Liver (tissue), 3 donors: ENCODE results near the gene SLC16A11.

Experiments
- EGR1 ChIP-seq, 2 donors: IDR thresholded peaks; 2 replicates each; pipeline ENCODE4 v1.6.1; 2016 to 2018; ENCODE audit warnings: antibody characterized with exemption in 2 of 2, low read depth in 2 of 2
- FOXA1 ChIP-seq: IDR thresholded peaks from 2 replicates; pipeline ENCODE4 v1.6.1; 2016; ENCODE audit warnings: antibody characterized with exemption
- GABPA ChIP-seq, 2 donors: IDR thresholded peaks in 1 of 2; conservative IDR thresholded peaks in 1 of 2; 2 replicates each; pipeline ENCODE4 v1.6.1; 2016; ENCODE audit warnings: antibody characterized with exemption in 2 of 2, mild to moderate bottlenecking in 1 of 2, moderate library complexity in 1 of 2
- HNF4A ChIP-seq, 2 donors: conservative IDR thresholded peaks; 2 replicates each; pipeline ENCODE4 v1.6.1; 2016; ENCODE audit warnings: antibody characterized with exemption in 2 of 2, mild to moderate bottlenecking in 2 of 2
- HNF4G ChIP-seq: IDR thresholded peaks from 2 replicates; pipeline ENCODE4 v1.6.1; 2016; ENCODE audit warnings: antibody characterized with exemption
- MAX ChIP-seq: IDR thresholded peaks from 2 replicates; pipeline ENCODE4 v1.6.1; 2016; ENCODE audit warnings: antibody characterized with exemption
- REST ChIP-seq: IDR thresholded peaks from 2 replicates; pipeline ENCODE4 v1.6.1; 2016; ENCODE audit warnings: antibody characterized with exemption, mild to moderate bottlenecking
- RXRA ChIP-seq, 2 donors: IDR thresholded peaks; 2 replicates each; pipeline ENCODE4 v1.6.1; 2017 to 2018; ENCODE audit warnings: antibody characterized with exemption in 2 of 2, mild to moderate bottlenecking in 1 of 2
- SP1 ChIP-seq: IDR thresholded peaks from 2 replicates; pipeline ENCODE4 v1.6.1; 2018; ENCODE audit warnings: antibody characterized with exemption, mild to moderate bottlenecking
- TAF1 ChIP-seq: conservative IDR thresholded peaks from 2 replicates; pipeline ENCODE4 v1.6.1; 2016; ENCODE audit warnings: antibody characterized with exemption, mild to moderate bottlenecking
- YY1 ChIP-seq: IDR thresholded peaks from 2 replicates; pipeline ENCODE4 v1.6.1; 2016; ENCODE audit warnings: antibody characterized with exemption, mild to moderate bottlenecking
- TF ChIP-seq, protein P1 (sequence below): fragments of 150-350 bp; IDR thresholded peaks from 2 replicates; pipeline ENCODE4 v1.5.1; 2017; ENCODE audit warnings: improper control_type of control experiment, low read depth, low read length; ENCODE audit not compliant: missing input control
- TF ChIP-seq, protein P2 (sequence below): IDR thresholded peaks from 2 replicates; pipeline ENCODE4 v1.6.1; 2016; ENCODE audit warnings: antibody characterized with exemption
- donor health status: healthy.
- donor health status: healthy.

DNA sequence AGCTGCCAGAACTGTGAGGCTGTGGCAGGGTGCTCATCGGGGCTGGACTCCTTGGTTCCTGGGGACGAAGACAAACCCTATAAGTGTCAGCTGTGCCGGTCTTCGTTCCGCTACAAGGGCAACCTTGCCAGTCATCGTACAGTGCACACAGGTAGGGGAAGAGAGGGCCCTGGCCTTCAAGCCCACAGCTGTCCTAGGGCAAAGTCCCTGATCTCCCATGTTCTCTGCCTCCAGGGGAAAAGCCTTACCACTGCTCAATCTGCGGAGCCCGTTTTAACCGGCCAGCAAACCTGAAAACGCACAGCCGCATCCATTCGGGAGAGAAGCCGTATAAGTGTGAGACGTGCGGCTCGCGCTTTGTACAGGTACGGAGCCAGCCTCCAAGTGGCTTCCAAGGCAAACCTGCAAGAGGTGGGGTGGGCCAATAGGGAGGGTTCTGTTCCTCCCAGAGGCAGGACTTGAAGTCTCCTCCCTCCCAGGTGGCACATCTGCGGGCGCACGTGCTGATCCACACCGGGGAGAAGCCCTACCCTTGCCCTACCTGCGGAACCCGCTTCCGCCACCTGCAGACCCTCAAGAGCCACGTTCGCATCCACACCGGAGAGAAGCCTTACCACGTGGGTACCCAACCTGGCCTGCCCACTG lies 17.3 kb downstream of the SLC16A11 start:
- TF ChIP-seq REST (no peak), YY1 (no peak), TAF1 (no peak), GABPA (IDR thresholded peaks at IDR 0.05 in 1 of 2, conservative IDR thresholded peaks at IDR 0.05 in 1 of 2) (no peak), HNF4G (no peak), SP1 (no peak), EGR1 (IDR thresholded peaks at IDR 0.05; ENCODE audit: low read depth in 2 of 2) (no peak), MAX (no peak), HNF4A (conservative IDR thresholded peaks at IDR 0.05) (no peak), RXRA (IDR thresholded peaks at IDR 0.05) (no peak), FOXA1 (no peak)
- TF ChIP-seq, protein P1, sequence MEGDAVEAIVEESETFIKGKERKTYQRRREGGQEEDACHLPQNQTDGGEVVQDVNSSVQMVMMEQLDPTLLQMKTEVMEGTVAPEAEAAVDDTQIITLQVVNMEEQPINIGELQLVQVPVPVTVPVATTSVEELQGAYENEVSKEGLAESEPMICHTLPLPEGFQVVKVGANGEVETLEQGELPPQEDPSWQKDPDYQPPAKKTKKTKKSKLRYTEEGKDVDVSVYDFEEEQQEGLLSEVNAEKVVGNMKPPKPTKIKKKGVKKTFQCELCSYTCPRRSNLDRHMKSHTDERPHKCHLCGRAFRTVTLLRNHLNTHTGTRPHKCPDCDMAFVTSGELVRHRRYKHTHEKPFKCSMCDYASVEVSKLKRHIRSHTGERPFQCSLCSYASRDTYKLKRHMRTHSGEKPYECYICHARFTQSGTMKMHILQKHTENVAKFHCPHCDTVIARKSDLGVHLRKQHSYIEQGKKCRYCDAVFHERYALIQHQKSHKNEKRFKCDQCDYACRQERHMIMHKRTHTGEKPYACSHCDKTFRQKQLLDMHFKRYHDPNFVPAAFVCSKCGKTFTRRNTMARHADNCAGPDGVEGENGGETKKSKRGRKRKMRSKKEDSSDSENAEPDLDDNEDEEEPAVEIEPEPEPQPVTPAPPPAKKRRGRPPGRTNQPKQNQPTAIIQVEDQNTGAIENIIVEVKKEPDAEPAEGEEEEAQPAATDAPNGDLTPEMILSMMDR: no peak
- TF ChIP-seq, protein P2, sequence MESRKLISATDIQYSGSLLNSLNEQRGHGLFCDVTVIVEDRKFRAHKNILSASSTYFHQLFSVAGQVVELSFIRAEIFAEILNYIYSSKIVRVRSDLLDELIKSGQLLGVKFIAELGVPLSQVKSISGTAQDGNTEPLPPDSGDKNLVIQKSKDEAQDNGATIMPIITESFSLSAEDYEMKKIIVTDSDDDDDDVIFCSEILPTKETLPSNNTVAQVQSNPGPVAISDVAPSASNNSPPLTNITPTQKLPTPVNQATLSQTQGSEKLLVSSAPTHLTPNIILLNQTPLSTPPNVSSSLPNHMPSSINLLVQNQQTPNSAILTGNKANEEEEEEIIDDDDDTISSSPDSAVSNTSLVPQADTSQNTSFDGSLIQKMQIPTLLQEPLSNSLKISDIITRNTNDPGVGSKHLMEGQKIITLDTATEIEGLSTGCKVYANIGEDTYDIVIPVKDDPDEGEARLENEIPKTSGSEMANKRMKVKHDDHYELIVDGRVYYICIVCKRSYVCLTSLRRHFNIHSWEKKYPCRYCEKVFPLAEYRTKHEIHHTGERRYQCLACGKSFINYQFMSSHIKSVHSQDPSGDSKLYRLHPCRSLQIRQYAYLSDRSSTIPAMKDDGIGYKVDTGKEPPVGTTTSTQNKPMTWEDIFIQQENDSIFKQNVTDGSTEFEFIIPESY: no peak
